ENCODE data around the gene TADA2B.

GRCh38 chr4:7067126-7067451 lies 23.9 kb downstream of the TADA2B start:
- no peak for TF ChIP-seq ZNF274 (IDR thresholded peaks at IDR 0.05; ENCODE audit: low read depth, low read length)
- TF ChIP-seq YY1 (IDR thresholded peaks at IDR 0.05; ENCODE audit: insufficient read depth, insufficient read length), result no peak
- TF ChIP-seq SUZ12 (IDR thresholded peaks at IDR 0.05; ENCODE audit: extremely low read depth, insufficient read depth, insufficient read length), result no peak

All from NT2/D1 (cell line).